GM12872 (cell line): ENCODE data around the gene DISC1.
A peak's percentile ranks its signal among the peaks of the same experiment; 100 is the strongest.

ENCODE experiments used
- TF ChIP-seq, protein P1 (sequence below): IDR thresholded peaks from 3 replicates; pipeline ENCODE4 v1.5.1; 2011; ENCODE audit warnings: low read depth, mild to moderate bottlenecking, low read length, moderate library complexity; ENCODE audit not compliant: insufficient read depth

DISC1 gene

DNA sequence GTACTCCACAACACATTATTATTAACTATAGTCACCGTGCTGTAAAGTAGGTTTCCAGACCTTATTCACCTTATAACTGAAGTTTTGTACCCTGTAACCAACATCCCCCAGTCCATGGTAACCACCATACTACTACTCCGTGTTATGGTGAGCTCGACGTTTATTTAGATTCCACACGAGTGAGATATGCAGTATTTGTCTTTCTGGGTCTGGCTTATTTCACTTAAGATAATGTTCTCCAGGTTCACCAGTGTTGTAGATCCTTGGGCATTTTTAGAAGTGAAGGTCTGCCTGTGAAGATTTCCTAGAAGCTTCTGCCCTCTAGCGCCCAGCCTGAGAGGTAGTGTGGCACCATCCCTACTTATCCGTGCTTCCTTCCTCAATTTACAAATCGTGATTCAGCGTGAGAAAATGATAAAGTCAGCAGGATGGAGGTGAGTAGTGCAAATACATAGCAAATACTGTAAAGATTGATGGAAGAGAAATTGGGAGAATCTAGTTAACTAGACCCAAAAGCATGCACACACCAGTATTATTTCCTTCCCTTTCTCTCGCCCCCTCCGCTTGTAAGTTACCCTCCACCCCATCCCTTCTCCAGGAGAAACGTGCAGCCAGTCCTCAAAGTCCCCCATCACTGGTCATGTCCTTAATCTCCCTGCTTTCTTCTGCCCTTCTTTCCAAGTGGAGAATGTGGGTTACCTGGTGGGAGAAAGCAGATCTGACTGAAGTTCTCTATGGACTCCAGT, 36.0 kb upstream of the DISC1 start:
- TF ChIP-seq, protein P1, sequence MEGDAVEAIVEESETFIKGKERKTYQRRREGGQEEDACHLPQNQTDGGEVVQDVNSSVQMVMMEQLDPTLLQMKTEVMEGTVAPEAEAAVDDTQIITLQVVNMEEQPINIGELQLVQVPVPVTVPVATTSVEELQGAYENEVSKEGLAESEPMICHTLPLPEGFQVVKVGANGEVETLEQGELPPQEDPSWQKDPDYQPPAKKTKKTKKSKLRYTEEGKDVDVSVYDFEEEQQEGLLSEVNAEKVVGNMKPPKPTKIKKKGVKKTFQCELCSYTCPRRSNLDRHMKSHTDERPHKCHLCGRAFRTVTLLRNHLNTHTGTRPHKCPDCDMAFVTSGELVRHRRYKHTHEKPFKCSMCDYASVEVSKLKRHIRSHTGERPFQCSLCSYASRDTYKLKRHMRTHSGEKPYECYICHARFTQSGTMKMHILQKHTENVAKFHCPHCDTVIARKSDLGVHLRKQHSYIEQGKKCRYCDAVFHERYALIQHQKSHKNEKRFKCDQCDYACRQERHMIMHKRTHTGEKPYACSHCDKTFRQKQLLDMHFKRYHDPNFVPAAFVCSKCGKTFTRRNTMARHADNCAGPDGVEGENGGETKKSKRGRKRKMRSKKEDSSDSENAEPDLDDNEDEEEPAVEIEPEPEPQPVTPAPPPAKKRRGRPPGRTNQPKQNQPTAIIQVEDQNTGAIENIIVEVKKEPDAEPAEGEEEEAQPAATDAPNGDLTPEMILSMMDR = peak; percentile 72

DNA sequence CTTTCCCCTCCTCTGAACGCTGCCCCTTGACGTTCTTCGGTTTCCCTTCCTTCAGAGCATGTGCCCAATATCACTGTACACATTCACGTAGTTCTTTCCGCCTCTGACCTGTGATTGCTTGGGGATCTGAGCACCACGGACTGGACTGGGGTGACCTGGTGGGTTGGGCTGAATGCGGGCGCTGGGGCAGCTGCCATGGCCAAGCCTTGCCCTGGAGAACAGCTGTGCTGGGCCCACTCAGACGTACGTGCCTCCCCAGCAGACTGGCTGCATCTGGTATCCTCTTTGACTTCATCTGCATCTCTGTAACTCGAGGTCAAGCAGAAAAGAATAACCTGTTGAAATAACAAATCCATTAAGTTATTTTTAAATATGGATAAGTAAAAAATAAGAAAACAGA, 35.1 kb upstream of the DISC1 start:
- TF ChIP-seq, protein P1 = no peak

DNA sequence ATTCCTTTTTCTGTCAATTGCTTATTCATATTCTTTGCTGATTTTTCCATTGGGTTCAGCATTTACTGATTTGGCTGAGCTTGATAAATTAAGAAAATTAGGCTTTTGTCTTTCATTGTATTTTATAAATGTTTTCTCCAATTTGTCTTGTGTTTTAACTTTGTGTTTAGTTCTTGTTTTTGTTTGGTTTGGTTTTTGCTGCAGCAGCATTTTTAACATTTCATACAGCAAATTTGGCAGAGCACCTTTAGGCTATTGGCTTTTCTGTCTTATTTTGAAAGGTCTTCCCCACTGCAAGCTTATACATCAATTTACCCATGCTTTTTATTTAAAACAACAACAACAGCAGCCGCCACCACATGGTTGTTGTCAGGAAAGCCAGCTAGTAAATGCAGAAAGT, 33.8 kb upstream of the DISC1 start:
- TF ChIP-seq, protein P1 = no peak

DNA sequence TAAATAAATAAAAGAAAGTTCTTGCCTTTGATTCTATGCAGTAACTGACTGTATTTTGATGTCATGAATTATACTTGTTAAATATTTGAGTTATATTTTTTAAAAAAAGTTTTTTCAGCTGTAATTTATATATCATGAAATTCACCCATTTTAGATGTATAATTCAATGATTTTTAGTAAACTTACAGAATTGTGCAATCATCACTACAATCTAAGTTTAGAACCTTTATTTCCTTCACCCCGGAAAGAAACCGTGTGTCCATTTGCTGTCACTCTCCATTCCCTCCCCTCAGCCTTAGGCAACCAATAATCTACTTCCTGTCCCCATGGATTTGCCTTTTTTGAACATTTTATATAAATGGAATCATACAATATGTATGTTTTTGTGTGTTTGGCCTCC, 32.5 kb upstream of the DISC1 start:
- TF ChIP-seq, protein P1 = no peak

DNA sequence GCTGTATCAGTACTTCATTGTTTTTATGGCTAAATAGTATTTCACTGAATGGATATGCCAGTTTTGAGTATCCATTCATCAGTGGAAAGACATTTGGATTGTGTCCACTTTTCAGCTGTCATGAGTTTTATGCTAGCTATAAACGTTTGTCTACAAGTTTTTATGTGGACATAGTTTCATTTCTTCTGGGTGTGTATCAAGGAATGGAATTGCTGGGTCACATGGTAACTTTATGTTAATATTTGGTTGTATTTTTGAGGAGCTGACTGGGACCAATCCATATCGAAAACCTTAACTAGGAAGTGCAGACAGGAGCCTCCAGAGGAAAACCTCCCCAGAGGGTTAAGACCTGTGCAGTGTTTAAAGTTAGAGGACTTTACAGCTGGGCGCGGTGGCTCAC, 31.8 kb upstream of the DISC1 start:
- TF ChIP-seq, protein P1 = no peak

DNA sequence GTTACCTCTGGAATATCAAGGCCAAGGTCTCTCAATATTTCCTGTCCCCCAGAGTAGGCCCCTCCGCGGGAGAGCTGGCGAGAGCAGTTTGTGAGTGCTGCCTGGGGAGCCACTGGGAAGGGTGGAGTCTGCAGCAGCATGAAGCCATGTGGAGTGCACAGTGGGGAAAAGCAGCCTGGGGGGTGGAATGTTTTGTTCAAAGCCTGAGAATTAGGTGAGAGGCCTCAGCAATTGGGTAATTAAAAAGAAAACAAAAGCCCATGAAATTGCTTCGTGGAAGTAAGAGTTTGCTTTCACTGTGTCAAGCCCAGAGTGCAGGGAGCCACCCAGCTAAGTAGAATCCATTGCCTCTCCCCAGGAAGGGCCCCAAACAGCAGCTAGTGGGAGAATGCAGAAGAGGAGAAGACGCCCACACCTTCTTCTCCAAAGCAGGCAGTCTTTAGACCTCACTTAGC, 30.2 kb upstream of the DISC1 start:
- TF ChIP-seq, protein P1 = no peak

DNA sequence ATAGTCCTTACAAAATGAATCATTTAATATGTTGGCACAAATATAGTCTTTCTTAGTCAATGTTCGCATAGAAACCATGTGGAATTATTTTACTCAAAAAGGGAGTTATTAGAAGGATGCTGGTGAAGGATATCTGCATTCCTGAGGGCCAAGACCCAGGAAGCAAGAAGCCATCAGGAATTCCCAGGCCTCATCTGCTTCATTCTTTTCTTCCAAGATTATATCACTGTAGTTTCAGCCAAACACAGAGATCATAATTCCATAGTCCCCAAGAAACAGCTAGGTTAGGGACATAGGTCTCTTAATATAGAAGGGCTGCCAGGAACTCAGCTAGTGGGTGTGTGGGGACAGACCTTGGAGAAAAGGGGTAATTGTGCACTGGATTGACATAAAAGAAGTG, 28.6 kb upstream of the DISC1 start:
- TF ChIP-seq, protein P1 = no peak
